ENCODE data around the gene INS.
"Not testable (repeated sequence)": the region's sequence is repeated elsewhere in the genome, so short reads cannot be mapped to it uniquely, and the experiment has no call there.

The INS gene

DNA sequence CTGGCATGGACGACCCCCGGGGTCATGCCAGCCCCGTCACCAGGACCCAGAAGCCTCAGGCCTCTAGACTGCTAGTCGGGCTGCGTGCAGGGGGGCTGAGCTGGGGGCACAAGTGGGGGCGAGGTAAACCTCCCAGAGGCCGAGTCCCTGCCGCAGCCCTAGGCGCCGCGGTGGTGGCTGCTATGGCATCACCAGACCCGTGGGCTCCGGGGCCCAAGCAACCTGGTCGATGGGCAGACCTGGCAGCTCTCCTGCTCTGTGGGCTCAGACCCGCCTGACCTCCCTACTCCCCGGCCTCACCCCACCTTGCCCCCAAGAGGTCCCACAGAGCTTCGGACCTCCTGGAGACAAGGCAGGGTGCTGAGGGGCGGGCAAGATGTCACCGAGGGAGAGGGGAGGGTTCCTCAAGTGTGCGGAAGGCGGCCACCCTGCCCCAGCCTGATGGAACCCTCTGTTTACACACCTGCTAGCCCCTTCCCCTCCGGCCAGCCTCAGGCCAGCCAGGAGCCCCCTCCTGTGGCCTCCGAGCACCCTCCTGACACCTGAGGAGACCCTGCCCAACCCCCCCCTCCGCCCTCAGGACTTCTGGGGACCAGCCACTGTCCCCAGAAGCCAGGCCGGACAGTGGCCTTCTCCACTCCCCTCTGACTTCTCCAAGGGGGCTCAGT, 31.2 kb downstream of the INS start:
- no peak for DNase-seq

DNA sequence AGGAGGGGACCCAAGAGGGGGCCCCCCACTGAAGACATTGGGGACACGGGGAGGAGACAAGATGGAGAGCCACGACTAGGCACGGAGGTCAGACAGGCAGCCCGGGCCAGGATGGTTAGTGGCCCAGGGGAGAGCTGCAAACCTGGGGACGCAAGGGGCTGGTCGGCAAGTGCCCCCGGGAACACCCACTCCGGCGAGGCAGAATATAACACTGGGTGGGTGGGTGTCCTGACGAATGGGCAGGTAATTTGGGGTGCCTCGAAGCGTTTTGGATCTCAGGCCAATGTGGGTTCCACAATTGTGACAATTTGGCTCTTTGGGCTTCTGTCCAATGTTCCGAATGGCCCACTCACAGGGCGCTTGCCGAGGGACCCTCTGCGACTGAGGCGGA, 31.7 kb downstream of the INS start:
- DNase-seq: no peak

DNA sequence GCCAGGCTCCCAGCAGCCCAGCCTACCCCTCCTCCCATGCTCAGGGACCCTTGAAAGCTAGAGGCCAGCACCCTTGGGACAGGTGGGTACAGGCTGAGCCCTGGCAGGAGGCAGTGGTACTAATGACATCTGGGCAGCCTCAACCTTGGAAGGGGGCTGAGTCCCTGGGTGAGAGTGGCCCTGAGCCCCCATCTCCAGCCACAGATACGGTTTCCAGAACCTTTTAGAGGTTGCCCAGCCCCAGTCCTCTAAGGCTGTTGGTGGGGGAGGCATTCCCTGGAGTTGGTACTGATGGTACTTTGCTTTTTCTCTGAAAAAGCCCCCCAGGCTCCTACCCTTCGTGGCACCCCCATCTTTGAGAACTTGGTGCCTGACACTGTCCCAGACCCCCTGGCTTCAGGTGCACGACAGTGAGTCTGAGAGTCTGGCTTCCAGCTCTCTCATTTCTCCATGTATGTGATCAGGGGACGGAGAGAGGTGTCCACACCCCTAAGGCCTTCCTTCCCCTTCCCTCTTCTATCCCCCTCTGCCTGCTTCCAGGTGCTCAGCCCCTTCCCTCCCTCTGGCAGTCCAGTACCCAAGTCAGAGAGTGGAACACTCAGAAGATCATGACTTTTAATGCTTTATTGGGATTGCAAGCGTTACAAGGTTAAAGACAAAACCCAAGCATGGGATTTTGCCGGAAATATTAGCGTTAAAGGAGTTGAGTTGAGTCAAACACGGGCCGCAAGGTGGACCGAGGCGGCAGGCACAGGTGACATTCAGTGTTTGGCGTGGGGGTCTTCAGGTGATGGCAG, 32.3 kb downstream of the INS start:
- DNase-seq: no peak

DNA sequence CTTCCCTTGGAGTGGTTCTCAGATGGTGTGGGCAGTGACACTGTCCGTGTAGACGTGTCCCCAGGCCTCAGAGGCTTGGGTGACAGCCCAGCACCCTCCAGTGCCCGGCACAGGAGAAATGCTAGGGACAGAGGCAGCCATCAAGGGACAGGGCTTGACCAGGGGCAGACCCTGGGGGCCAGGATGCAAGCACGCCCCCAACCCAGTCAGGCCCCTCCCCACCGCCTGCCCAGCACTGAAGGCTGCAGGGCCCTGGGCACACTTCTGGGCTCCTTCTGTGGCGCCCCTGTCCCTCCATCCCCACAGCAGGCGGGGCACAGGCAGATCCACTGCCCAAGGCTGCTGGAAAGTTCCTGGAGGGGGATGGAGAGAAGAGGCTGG, 32.9 kb downstream of the INS start:
- DNase-seq: no peak

DNA sequence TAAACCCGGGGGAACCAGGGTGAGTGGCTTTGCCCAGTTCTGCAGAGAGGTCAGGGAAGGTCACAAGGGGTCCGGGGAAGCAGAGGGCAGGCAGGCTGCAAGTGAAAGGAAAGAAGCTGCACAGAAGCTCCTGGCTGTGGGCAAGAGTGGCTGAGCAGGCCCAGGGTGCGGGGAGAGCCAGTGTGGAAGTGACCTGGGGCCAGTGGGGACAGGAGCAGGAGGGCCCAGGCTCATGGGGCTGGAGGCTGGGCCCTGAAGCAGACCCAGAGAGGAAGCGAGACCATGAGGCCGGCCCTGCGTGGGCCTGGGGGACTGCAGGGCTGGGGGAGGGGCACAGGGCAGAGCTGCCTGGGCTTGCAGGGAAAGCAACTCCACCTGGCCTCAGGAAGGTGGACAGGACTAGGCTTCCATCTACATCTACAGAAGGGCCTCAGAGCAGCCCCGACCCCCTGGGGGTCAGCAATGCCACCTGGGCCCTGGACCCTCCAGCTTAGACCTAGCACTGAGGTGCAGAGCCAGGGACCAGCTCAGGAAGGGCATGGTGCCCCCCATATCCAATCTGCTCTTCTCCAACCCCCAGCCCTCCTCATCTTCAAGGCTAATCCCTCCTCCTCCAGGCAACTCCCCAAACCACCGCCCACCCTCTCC, 33.4 kb downstream of the INS start:
- no peak for DNase-seq

DNA sequence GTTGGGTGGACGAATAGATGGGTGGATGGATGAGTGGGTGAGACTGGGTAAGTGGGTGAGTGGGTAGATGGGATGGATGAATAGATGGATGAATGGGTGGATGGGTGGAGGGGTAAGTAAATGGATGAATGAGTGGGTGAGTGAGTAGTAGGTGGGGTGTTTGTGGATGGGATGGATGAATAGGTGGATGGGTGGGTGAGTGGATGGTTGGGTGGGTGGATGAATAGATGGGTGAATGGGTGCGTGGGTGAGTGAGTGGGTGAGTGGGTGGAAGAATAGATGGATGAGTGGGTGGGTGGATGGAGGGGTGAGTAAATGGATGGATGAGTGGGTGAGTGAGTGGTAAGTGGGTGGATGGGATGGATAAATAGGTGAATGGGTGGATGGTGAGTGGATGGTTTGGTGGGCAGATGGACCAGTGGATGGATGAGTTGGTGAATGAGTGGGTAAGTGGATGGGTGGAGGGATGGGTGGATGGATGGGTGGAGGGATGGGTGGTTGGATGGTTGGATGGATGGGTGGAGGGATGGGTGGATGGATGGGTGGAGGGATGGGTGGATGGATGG, 34.4 kb downstream of the INS start:
- DNase-seq: no peak

DNA sequence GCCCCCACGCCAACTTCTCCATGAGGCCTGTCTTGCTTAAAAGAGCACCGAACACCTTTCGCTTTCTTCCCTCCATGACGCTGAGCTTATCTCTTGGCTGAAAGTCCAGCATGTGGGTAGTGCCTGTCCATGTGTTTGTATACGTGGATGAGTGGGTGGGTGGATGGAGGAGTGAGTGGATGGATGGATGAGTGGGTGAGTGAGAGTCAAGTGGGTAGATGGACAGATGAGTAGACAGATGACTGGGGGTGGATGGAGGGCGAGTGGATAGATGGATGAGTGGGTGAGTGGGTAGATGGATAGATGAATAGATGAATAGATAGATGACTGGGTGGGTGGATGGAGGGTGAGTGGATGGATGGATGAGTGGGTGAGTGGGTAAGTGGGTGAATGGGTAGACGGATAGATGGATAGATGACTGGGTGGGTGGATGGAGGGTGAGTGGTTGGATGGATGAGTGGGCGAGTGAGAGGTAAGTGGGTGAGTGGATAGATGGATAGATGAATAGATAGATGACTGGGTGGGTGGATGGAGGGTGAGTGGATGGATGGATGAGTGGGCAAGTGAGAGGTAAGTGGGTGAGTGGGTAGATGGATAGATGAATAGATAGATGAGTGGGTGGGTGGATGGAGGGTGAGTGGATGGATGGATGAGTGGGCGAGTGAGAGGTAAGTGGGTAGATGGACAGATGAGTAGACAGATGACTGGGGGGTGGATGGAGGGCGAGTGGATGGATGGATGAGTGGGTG, 36.1 kb downstream of the INS start:
- not testable (repeated sequence) for DNase-seq

DNA sequence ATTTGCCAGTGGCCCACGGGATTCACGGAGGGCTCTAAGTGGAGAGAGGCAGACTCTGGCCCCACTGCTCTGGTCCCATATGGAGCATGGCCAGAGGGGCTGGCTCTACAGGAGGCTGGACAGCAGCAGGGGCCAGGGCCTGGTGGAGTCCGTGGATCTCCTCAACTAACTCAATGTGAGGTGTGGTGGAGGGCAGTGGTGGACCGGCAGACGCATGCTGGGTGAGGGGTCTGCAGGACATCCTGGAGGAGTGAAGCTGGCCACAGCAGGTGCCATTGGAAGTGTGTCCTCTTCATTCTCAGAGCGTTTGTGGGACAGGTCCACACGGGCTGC, 37.4 kb downstream of the INS start:
- no peak for DNase-seq

DNA sequence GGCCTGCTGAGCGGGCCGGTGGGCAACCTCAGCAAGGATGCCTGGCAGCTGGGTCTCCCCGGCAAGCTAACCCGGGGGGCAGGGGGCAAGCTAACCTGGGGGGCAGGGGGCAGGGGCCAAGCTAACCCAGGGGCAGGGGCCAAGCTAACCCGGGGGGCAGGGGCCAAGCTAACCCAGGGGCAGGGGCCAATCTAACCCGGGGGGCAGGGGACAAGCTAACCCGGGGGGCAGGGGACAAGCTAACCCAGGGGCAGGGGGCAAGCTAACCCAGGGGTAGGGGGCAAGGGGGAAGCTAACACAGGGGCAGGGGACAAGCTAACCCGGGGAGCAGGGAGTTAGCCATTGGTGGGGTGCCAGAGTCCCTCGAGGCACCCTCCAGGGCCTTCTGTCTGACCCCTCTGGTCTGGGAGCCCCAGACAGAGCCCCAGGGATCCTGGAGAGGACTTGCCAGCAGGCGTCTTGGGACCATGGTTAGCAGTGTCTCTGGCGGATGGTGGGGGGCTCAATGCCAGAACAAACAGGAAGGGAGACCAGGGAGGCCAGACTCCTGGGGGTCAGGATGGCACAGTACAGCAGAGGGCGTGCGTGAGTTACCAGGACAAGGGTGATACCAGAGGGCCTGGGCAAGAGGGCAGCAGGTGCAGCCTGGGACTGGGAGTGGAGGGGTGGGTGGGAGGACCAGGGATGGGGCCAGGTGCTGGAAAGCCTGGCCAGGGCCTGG, 37.9 kb downstream of the INS start:
- DNase-seq: no peak

DNA sequence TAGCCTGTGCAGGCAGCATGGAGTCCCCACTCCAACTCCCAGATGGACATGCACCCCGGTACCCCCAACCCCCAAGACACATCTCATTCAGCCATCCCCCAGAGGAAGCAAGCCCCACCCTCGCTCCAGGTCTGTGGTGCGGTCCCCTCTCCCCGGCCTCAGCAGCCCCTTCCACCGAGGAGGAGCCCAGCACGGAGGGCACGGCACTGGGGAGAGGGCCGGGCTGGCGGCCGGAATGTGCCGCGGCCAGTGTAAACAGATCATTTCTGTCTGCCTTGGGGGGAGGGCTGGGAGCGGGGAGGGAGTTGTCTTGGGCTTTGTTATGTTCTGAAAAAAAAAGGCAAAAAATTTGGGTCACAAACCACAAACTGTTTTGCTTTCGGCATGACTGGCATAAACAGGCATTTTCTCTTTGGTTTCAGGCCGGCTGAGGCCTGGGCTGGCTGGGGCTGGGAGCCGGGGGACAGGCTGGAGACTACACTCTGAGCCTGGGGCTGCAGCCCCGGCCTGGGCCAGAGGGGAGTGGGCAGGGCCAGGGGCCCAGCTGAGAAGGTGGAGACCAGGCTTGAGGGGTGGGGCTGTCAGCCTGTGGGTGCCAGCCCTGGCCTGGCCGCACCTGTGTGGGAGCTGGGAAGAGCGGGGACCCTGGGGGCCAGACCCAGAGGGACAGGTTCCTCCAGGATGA, 38.6 kb downstream of the INS start:
- DNase-seq: no peak

DNA sequence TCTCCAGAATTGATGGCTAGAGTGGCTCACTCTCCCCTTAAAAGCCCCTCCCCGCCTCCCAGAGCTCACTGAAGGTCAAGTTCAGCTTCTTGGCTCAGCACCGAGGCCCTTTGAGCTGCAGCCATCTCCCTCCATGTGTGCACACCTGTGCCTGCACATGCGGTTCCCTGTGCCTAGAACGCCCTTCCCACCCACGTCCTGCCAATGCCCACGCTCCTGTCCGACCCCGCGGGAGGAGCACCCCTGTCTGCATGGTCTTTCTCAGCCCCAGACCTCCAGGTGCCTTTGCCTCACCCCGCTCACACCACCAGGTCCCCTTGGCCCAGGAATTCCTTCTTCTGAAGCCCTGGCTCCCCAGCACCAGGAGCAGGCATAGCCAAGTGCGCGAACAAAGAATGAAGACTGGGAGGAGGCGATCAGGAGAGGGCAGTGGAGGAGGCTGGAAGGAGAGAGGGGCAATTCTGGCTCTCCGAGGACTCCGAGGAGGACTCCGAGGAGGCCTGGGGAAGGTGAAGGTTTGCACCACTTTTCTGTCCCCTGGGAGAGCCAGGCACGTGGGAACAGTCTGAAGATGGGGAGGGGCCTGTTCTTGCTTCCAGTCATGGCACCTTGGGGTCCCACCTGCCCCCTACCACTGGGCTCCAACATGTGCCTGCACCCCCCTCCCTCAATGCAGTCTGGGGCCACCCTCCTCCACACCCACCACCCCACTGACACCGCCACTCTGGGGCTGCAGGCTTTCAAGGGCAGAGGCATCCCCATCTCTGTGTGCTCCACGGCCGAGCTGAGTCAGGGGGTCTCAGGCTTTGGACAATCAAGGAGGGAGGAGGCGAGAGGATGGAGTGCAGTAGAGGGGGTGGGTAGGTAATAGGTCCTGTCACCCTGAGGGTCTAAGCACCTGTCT, 39.5 kb downstream of the INS start:
- DNase-seq: no peak

DNA sequence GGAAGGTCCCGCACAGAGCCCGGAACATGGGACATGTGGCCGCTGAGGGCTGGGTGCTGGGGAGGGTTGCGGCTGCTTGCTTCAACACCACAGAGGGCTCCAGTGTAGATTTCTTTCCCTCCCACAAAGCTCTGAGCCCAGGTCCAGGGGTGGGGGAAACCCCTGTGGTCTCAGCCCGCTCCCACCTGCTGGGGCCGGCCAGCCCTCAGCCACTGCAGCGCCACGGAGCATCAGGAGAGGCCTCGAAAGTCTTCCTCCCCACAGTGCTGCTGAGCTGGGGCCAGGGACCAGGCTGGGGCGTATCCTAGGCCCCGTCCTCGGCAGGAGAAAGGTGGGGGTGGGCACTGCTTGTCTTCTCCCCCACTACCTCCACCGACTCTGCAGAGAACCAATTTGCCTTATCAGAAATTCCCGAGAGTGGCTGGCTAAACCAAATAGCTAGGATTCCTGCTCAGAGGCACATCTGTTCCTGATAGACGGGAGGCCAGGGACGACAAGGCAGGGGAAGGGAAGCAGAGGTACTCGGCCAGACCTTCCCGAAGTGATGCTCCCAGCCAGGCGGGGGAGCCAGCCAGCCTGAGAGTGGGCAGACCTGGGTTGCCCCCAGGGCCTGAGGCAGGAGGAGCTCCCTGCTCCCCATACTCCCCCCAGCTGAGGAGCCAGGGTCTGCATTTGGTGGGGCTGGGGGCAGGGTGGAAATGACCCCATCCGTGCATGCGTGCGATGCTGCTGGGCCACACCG, 40.5 kb downstream of the INS start:
- DNase-seq: no peak

DNA sequence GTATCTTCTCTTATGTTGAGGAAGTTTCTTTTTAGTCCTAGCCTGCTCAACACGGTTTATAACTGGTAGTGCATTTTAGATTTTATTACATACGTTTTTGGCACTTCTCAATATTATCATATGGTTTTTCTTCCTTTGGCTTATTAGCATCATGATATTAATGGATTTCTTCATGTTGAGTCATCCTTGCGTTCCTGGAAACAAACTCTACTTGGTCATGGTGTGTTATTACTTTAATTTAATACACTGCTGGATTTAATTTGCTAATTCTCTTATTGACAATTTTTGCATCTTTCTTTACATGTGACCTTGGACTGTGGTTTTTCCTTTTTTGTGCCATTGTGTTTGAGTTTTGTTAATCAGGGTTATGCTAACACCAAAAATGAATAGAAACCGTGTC, 42.3 kb downstream of the INS start:
- no peak for DNase-seq

DNA sequence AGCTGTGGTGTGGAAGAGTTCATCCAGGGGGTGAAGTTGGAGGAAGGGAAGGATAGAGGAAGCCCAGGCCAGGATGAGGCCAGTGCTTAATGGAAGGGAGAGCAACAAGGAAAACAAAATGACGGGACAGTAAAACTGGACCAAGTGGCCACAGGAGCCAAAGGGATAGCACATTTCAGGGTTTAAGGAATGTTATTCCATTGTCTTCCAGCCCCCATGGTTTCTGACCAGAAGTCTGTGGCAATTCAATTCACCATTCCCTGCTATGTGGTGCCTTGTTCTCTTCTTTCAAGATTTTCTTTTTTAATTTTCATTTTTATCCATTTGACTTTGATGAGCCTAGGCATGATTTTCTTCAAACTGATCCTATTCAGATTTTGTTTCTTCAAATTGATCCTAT, 44.3 kb downstream of the INS start:
- DNase-seq: no peak

DNA sequence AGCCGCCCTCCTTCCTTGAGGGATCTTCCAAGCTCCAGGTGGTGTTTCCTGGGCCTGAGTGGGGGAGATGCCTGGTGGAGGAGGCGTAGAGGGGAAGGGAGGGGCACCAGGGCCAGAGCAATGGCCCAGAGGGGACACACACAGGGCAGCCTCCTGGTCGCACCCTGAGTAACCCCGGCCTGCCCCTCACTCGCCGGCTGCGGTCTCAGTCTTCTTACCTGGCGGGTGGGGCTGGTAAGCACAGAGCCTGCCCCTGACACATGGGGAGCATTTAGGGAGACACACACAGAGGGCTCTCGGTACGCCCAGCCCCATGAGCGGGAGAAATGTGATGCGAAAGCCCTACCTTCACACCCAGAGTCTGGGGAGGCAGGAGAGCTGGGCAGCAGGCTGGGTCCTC, 45.7 kb downstream of the INS start:
- DNase-seq: no peak

DNA sequence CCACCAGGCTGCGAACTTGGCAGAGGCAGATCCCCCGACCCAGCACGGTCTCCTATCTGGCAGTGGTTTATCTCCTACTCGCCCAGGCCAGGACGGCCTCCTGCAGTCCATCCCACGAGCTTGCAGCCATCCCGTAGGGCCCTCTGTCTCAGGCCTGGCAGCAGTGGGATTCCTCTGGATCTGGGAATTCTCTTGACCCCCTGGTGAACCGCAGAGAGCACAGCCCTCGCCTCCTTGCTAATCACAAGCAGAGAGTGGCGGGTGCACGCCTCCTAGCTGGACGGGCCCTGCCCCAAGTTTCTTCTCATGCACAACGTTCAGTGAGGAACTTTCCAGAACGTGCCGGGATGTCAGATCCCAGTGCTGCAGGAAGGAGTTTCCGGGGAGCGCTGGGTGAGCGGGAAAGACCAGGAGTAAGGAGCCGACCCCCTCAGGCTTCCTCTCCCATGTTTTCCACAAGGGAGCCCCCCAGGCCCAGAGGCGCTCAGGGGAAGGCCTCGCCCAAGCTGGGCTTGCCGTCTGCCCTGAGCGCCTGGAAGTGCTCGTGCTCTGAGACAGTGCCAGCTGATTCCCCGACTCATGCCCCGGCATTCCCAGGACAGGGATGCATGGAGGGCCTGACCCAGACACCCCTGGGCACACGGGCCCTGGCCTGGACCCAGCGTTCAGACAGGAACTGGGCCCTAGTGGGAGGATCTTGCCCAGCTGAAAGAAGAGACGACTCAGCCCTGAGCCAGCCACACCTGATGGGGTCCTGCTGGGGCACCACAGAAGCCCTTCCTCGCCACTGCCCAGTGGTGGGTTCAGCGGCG, 46.4 kb downstream of the INS start:
- no peak for DNase-seq

DNA sequence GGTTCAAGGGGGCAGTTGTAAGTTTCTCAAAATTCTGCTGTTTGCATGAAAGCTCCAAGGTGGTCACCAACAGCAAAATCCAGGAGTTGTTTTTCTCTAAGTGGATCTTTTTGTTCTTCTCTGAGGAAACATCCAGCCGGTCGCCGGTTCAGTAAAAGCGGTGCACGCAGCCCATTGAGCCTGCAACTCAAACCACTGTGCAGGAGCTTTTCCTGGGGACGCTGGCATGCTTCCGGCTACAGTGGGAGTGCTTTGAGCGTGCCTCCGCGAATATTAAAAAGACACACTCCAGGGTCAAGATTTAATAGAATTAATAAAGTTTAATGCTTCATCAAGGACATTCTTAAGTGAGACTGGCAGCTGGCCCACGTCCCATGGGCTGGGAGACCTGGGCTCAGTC, 47.2 kb downstream of the INS start:
- no peak for DNase-seq

DNA sequence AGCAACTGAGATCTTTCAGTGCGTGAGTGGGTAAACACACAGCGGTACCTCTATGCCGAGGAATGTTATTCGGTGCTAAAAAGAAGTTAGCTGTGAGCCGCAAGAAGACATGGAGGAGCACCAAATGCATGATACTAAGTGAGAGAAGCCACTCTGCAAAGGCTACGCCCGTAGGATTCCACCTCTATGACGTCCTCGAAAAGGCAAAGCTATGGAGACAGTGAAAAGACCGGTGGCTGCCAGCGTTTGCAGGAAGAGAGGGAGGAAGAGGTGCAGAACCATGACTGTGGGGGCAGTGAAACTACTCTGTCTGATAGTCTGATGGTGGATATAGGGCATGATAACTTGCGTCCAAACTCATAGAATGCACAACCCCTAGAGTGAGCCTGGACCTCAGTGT, 50.5 kb downstream of the INS start:
- no peak for DNase-seq
